Activated CD4-positive, alpha-beta memory T cell treated with anti-CD3 and anti-CD28 coated beads for 36 hours (primary cell): ENCODE data around the gene ERMARD. TPM values are rescaled to one million over a fixed set of nuclear protein-coding genes. Genes with fewer than 3 reads are reported as not detected.
A peak's percentile ranks its signal among the peaks of the same experiment; 100 is the strongest.

Source experiments
- CTCF ChIA-PET: fragments of 350-600 bp; sonication (Branson Sonifier 250); formaldehyde crosslinking; loops from one replicate; lab custom pipeline; 2021; ENCODE audit warnings: antibody characterized with exemption, inconsistent platforms; lab: Charles Lee
- POLR2A ChIA-PET: fragments of 350-600 bp; sonication (Branson Sonifier 250); formaldehyde crosslinking; loops from one replicate; lab custom pipeline; 2021; ENCODE audit warnings: antibody characterized with exemption; lab: Charles Lee
- DNase-seq: peaks from one replicate; pipeline ENCODE4 v3.0.0-alpha.2; 2020
- H3K27ac Mint-ChIP-seq: one replicate; pipeline ENCODE4 v1.8.0; 2021; ENCODE audit warnings: mixed read lengths
- H3K27me3 Mint-ChIP-seq: one replicate; pipeline ENCODE4 v1.8.0; 2021; ENCODE audit warnings: mixed read lengths
- H3K36me3 Mint-ChIP-seq: one replicate; pipeline ENCODE4 v1.8.0; 2021; ENCODE audit warnings: mixed read lengths
- H3K4me1 Mint-ChIP-seq: one replicate; pipeline ENCODE4 v1.8.0; 2021; ENCODE audit warnings: low read depth, mixed read lengths
- H3K4me3 Mint-ChIP-seq: one replicate; pipeline ENCODE4 v1.8.0; 2021; ENCODE audit warnings: mild to moderate bottlenecking, mixed read lengths
- H3K9me3 Mint-ChIP-seq: one replicate; pipeline ENCODE4 v1.8.0; 2021; ENCODE audit warnings: mixed read lengths
- intact Hi-C: fragments of 100-400 bp; cut with micrococcal nuclease; formaldehyde crosslinking; loops from one replicate; pipeline ENCODE4 v1.15.1; 2023
- total RNA-seq, 2 experiments: library from RNA; stranded (reverse); gene quantifications; one replicate each; pipeline ENCODE4 v1.2.3, GENCODE V29; 2021

ERMARD gene
- total RNA-seq, 2 experiments from 2014 or later, result 23.9 to 24.6 TPM

- ChIA-PET CTCF (interaction anchor here (0.8 to 6.5 kb wide), 3 partner anchors 13 to 25 kb away, joined by 3 to 58 read pairs (median 3); no protein-coding TSS in a partner anchor), POLR2A (no interaction called here)
- Mint-ChIP-seq H3K27ac (no peak overlapping the region), H3K4me1 (peaks cover 48% of the 10 kb centered on the region), H3K9me3 (no peaks in the 10 kb centered on the region), H3K36me3 (no peaks in the 10 kb centered on the region), H3K27me3 (peaks cover 25% of the 10 kb centered on the region), H3K4me3 (no peak overlapping the region)
- intact Hi-C loops, result no loop called here
- DNase-seq, result no peak
Measured at GRCh38 chr6:169806701-169807100, 55.3 kb downstream of the ERMARD start.

DNA sequence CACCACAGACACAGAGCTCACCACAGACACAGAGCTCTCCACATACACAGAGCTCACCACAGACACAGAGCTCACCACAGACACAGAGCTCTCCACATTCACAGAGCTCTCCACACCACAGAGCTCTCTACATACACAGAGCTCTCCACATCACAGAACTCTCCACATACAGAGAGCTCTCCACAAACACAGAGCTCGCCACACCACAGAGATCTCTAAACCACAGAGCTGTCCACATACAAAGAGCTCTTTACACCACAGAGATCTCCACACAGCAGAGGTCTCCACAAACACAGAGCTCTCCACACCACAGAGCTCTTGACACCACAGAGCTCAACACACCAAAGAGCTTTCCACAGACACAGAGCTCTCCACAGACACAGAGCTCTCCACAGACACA is 55.8 kb downstream of the ERMARD start:
- intact Hi-C loops, result no loop called here
- peaks cover 25% of the 10 kb centered on the region for H3K27me3 Mint-ChIP-seq
- ChIA-PET POLR2A (no interaction called here), CTCF (interaction anchor here (0.7 to 6.5 kb wide), 4 partner anchors 13 to 710 kb away, joined by 3 to 58 read pairs (median 3); no protein-coding TSS in a partner anchor)
- H3K36me3 Mint-ChIP-seq, result no peaks in the 10 kb centered on the region
- H3K9me3 Mint-ChIP-seq, result no peaks in the 10 kb centered on the region
- no peak overlapping the region for H3K27ac Mint-ChIP-seq
- no peak overlapping the region for H3K4me3 Mint-ChIP-seq
- peaks cover 48% of the 10 kb centered on the region for H3K4me1 Mint-ChIP-seq
- peak; percentile 4 for DNase-seq

- Mint-ChIP-seq H3K27ac (no peak overlapping the region), H3K4me3 (no peak overlapping the region), H3K27me3 (peaks cover 25% of the 10 kb centered on the region), H3K4me1 (peaks cover 46% of the 10 kb centered on the region), H3K36me3 (no peaks in the 10 kb centered on the region), H3K9me3 (no peaks in the 10 kb centered on the region)
- peak; percentile 5 for DNase-seq
- ChIA-PET CTCF (interaction anchor here (0.7 to 6.5 kb wide), 3 partner anchors 18 to 710 kb away, joined by 3 to 58 read pairs (median 3); no protein-coding TSS in a partner anchor), POLR2A (no interaction called here)
- intact Hi-C loops, result no loop called here
Measured at GRCh38 chr6:169807699-169808607, 56.5 kb downstream of the ERMARD start.

GRCh38 chr6:169808608-169808967 is 57.2 kb downstream of the ERMARD start:
- H3K27ac Mint-ChIP-seq, result no peak overlapping the region
- peaks cover 25% of the 10 kb centered on the region for H3K27me3 Mint-ChIP-seq
- no peak overlapping the region for H3K4me3 Mint-ChIP-seq
- ChIA-PET POLR2A (no interaction called here), CTCF (no interaction called here)
- no peaks in the 10 kb centered on the region for H3K9me3 Mint-ChIP-seq
- intact Hi-C loops, result no loop called here
- H3K36me3 Mint-ChIP-seq, result no peaks in the 10 kb centered on the region
- peak; percentile 3 for DNase-seq
- peaks cover 39% of the 10 kb centered on the region for H3K4me1 Mint-ChIP-seq

DNA sequence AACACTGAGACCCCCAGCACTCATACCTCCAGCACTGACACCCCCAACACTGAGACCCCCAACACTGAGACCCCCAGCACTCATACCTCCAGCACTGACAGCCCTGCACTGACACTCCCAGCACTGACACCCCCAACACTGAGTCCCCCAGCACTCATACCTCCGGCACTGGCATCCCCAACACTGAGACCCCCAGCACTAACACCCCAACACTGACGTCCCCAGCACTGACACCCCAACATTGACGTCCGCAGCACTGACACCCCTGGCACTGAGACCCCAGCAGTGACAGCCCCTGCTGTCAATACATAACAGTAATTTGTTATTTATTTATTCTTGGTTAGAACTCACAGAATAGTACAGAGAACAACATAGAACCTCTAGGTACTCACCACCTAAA is 58.0 kb downstream of the ERMARD start:
- POLR2A ChIA-PET, result no interaction called here
- Mint-ChIP-seq H3K27me3 (peaks cover 19% of the 10 kb centered on the region), H3K27ac (no peak overlapping the region), H3K36me3 (no peaks in the 10 kb centered on the region), H3K4me1 (peaks cover 31% of the 10 kb centered on the region), H3K9me3 (no peaks in the 10 kb centered on the region), H3K4me3 (no peak overlapping the region)
- no peak for DNase-seq
- CTCF ChIA-PET, result no interaction called here
- intact Hi-C loops, result no loop called here

DNA sequence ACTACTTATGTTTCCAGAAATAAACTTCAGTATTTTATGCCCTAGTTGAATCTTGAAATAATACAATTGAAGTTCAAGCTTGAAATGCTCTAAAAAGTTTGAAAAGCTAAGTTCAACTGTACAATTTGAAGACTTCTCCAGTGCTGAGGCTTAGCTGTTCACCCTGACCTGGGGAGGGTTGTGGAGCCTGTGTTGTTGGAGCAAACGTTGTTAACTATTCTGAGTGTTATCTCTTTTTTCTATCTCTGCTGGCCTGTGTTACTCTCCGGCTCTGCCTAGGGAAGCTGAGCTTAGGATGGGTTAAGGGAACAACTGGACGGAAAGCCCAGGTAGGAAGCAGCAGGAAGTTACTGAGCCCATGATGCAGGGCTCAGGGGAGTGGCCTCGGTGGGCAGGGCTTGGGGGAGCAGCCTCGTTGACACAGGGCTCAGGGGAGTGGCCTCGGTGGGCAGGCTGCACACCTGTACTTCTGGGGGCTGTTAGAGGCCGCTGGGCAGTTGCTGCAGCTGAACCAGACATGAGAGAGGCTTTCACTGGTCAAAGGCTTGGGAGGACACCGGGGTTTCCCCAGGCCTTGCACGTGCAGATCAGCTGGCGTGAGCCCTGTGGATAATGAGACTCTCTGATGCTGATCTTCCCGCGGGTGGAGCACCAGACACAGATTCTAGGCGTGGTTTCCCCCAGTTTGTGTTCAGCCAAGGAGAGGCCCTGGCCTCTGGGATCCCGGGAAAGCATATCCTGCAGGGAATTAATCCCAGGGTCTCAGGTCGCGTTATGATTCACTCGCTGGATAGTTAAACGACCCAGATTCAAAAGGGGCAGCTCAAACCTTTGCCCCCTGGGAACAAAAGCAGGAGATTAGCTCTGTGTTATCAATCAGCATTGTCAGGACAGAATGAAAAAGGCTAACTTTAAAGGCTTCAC is 58.9 kb downstream of the ERMARD start:
- H3K36me3 Mint-ChIP-seq, result no peaks in the 10 kb centered on the region
- no peak overlapping the region for H3K4me3 Mint-ChIP-seq
- no peak overlapping the region for H3K27ac Mint-ChIP-seq
- H3K4me1 Mint-ChIP-seq, result peaks cover 23% of the 10 kb centered on the region
- peaks cover 10% of the 10 kb centered on the region for H3K27me3 Mint-ChIP-seq
- H3K9me3 Mint-ChIP-seq, result no peaks in the 10 kb centered on the region
- ChIA-PET POLR2A (no interaction called here), CTCF (interaction anchor here (1.6 to 1.9 kb wide), 2 partner anchors 20 to 21 kb away, joined by 5 to 7 read pairs; no protein-coding TSS in a partner anchor)
- intact Hi-C loops, result no loop called here
- no peak for DNase-seq

GRCh38 chr6:169811072-169811471 is 59.6 kb downstream of the ERMARD start:
- Mint-ChIP-seq H3K4me3 (no peak overlapping the region), H3K27ac (no peak overlapping the region), H3K4me1 (peaks cover 16% of the 10 kb centered on the region), H3K27me3 (peaks cover 8% of the 10 kb centered on the region), H3K36me3 (no peaks in the 10 kb centered on the region), H3K9me3 (peaks cover 3% of the 10 kb centered on the region)
- DNase-seq, result no peak
- CTCF ChIA-PET, result interaction anchor here (1.6 to 1.9 kb wide), 2 partner anchors 20 to 21 kb away, joined by 5 to 7 read pairs; no protein-coding TSS in a partner anchor
- POLR2A ChIA-PET, result no interaction called here
- intact Hi-C loops, result no loop called here

DNA sequence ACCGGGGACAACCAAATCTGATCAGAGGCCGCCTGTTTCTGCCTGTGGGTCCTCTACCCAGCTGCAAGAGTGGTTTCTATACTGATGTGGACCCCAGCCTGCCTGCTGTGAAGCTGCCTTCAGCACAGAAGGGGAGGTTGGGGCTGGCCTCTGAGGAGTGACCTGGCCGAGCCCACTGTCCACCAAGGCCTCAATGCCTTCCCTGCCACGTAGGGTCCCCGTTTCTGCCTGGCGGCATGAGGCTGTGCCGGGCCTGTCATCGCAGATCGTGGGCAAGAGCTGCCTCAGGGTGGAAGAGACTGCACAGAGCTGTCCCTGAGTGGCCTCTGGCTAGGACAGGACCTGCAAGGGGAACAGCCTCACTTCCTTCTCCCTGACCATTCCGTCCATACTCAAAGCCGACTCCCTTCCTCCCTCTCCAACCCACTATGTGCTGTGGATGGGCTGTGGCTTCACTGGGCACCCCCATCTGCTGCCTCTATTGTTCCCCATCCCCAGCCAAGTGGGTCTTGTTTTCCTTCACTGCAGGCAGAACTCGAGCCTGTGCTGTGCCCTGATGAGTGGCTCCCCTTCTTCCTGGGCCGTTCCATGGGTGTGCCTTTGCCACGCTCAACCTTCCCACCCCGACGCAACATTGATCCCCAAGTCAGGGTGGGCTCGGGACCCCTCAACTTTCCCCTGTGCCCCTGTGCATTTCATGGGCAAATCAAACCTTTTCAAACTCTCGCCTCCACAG is 60.3 kb downstream of the ERMARD start:
- ChIA-PET CTCF (interaction anchor here (1.6 to 1.9 kb wide), 2 partner anchors 20 to 22 kb away, joined by 5 to 7 read pairs; no protein-coding TSS in a partner anchor), POLR2A (no interaction called here)
- Mint-ChIP-seq H3K36me3 (no peaks in the 10 kb centered on the region), H3K4me3 (no peak overlapping the region), H3K27ac (no peak overlapping the region), H3K4me1 (peaks cover 10% of the 10 kb centered on the region), H3K27me3 (peaks cover 5% of the 10 kb centered on the region), H3K9me3 (peaks cover 6% of the 10 kb centered on the region)
- intact Hi-C loops, result no loop called here
- DNase-seq, result no peak

- no peak for DNase-seq
- POLR2A ChIA-PET, result no interaction called here
- H3K4me3 Mint-ChIP-seq, result no peak overlapping the region
- peaks cover 6% of the 10 kb centered on the region for H3K4me1 Mint-ChIP-seq
- peaks cover 4% of the 10 kb centered on the region for H3K27me3 Mint-ChIP-seq
- CTCF ChIA-PET, result no interaction called here
- no peaks in the 10 kb centered on the region for H3K36me3 Mint-ChIP-seq
- peaks cover 6% of the 10 kb centered on the region for H3K9me3 Mint-ChIP-seq
- H3K27ac Mint-ChIP-seq, result no peak overlapping the region
- intact Hi-C loops, result no loop called here
Measured at GRCh38 chr6:169812257-169812644, 60.8 kb downstream of the ERMARD start.

- H3K36me3 Mint-ChIP-seq, result no peaks in the 10 kb centered on the region
- peaks cover 7% of the 10 kb centered on the region for H3K27me3 Mint-ChIP-seq
- no peak for DNase-seq
- H3K9me3 Mint-ChIP-seq, result peaks cover 6% of the 10 kb centered on the region
- H3K27ac Mint-ChIP-seq, result no peak overlapping the region
- no peaks in the 10 kb centered on the region for H3K4me1 Mint-ChIP-seq
- POLR2A ChIA-PET, result no interaction called here
- H3K4me3 Mint-ChIP-seq, result no peak overlapping the region
- CTCF ChIA-PET, result no interaction called here
- intact Hi-C loops, result no loop called here
Measured at GRCh38 chr6:169813969-169814368, 62.5 kb downstream of the ERMARD start.

DNA sequence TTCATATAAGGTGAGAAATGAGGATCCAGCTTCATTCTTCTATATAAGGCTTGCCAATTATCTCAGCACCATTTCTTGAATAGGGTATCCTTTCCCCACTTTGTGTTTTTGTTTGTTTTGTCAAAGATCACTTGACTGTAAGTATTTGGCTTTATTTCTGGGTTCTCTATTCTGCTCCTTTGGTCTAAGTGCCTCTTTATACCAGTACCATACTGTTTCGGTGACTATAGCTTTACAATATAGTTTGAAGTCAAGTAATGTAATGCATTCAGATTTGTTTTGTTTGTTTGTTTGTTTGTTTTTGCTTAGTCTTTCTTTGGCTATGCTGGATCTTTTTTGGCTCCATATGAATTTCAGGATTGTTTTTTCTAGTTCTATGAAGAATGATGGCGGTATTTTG is 64.6 kb downstream of the ERMARD start:
- Mint-ChIP-seq H3K4me3 (no peak overlapping the region), H3K27ac (no peak overlapping the region), H3K36me3 (no peaks in the 10 kb centered on the region), H3K4me1 (no peaks in the 10 kb centered on the region), H3K9me3 (peaks cover 6% of the 10 kb centered on the region), H3K27me3 (peaks cover 9% of the 10 kb centered on the region)
- ChIA-PET POLR2A (no interaction called here), CTCF (interaction anchor here (1.2 kb wide), 1 partner anchor 16 kb away, joined by 5 read pairs; no protein-coding TSS in a partner anchor)
- intact Hi-C loops, result no loop called here
- DNase-seq, result no peak
